Stromal cell of bone marrow (primary cell): ENCODE data around the gene LRRC1.

Experiments
- DNase-seq: peaks from one replicate; pipeline ENCODE4 v3.0.0-alpha.2; 2012; ENCODE audit warnings: low read depth

LRRC1 gene

DNA sequence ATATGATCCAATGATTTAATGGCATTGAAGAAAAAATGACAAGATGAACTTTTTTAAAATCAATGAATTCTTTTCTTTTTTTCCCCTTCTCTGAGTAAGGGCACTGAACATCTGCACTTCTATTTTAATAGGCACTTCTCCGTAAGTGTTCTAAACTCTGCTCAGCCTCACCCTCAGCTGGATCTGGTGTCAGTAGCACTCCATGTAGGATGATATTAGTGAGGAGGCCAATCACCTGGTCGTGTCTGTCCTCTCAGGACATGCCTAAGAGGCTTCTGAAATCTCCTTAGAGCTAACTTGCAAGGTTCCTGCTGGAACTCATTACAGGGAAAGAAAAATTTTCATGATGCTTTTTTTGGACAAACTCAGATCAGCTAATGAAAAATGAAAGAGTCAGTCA lies 167.8 kb downstream of the LRRC1 start:
- no peak for DNase-seq

DNA sequence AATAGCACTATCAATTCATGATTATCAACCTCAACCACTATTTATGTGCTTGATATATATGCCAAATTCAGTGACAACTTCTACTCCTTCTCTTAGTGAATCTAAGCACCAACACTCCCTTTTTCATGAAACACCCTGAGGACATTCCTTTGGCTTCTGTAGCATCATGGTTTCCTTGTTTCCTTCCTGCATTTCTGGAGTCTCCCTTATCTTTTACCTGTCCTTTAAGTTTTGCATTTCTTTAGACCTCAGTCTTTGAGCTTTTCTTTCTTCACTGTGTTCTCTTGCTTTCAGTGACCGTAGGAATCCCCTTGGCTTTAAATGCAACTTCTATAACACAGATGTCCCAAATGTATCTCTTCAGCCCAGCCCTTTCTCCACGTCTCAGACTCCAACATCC lies 172.6 kb downstream of the LRRC1 start:
- no peak for DNase-seq
